Measurements from ENCODE around the gene FRMD8. TPM values are rescaled to one million over a fixed set of nuclear protein-coding genes. Genes with fewer than 3 reads are reported as not detected.
A peak's percentile ranks its signal among the peaks of the same experiment; 100 is the strongest.

The FRMD8 gene
- total RNA-seq, 2 donors from 2014 or later: 27.4 to 29.6 TPM

DNA sequence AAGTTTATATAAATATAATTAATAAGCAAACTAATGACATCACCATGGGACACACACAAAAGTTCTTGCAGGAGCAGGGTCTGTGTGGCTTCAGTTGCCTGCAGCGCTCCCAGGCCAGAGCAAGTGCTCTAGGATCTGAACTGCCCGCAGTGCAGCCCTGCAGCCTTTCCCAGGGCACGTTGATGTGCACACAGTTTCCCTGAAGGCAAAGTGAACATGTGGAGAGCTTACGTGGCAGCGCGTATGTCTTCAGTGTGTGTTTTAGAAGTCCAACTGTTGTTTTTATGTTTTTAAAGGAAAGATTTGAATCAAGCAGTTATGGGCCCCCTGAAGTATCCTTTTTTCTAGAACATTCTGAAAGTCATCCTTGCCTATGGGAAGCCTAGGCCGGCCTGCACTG is 33.1 kb upstream of the FRMD8 start:
- no peak for DNase-seq
- no peaks in the 10 kb centered on the region for H3K9me3 ChIP-seq (ENCODE audit: control insufficient read depth, low read length)
- Mint-ChIP-seq H3K36me3 (ENCODE audit: low read depth) (peaks cover 26% of the 10 kb centered on the region), H3K4me1 (peaks cover 11% of the 10 kb centered on the region), H3K27ac (no peak overlapping the region), H3K27me3 (ENCODE audit: insufficient read depth) (peaks cover 34% of the 10 kb centered on the region), H3K9me3 (no peaks in the 10 kb centered on the region), H3K4me3 (peak overlapping the region; percentile 65)
- peaks cover 45% of the 10 kb centered on the region for H3K36me3 ChIP-seq (ENCODE audit: control insufficient read depth, insufficient read depth, low read length)
- TF ChIP-seq CTCF (conservative IDR thresholded peaks at IDR 0.05): no peak
- 93 to 97% methylated on average over 7 of the region's 7 CpGs for WGBS, 2 experiments (ENCODE audit: insufficient coverage in 1 of 2, insufficient read length in 1 of 2)
- H3K27me3 ChIP-seq (ENCODE audit: control insufficient read depth, insufficient read depth, low read length, poor library complexity, severe bottlenecking): peaks cover 26% of the 10 kb centered on the region
- no peak overlapping the region for H3K9ac ChIP-seq (ENCODE audit: extremely low read depth, low read length, poor library complexity, severe bottlenecking)
- no peak overlapping the region for H3K27ac ChIP-seq (ENCODE audit: low read depth, low read length)
- no peaks in the 10 kb centered on the region for H3K4me1 ChIP-seq (ENCODE audit: control insufficient read depth, insufficient read depth, low read length)
- H3K4me3 ChIP-seq (ENCODE audit: low read length): peak overlapping the region; percentile 80

DNA sequence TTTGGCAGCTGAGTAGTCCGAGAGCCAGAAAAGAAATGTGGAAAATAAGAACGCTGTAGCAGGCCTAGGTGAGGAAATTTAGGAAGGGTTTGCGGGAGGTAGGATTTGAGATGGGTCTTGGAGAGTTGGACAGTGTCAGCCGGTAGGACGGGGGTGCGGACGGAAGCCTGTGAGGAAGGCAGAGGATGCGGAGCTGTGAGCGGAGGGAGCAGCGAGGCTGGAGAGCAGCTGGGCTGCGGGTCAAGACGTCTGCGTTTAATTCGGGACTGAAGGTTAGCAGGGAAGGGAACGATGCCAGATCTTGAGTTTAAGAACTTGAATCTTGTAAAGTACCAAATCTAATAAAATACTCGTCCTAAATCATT is 32.6 kb upstream of the FRMD8 start:
- DNase-seq: no peak
- H3K4me1 ChIP-seq (ENCODE audit: control insufficient read depth, insufficient read depth, low read length): no peaks in the 10 kb centered on the region
- H3K27ac Mint-ChIP-seq: peak overlapping the region; percentile 6
- H3K9ac ChIP-seq (ENCODE audit: extremely low read depth, low read length, poor library complexity, severe bottlenecking): no peak overlapping the region
- H3K9me3 Mint-ChIP-seq: no peaks in the 10 kb centered on the region
- peaks cover 11% of the 10 kb centered on the region for H3K4me1 Mint-ChIP-seq
- WGBS, 2 experiments (ENCODE audit: insufficient coverage in 1 of 2, insufficient read length in 1 of 2): 38 to 46% methylated on average over 16 of the region's 16 CpGs
- H3K36me3 ChIP-seq (ENCODE audit: control insufficient read depth, insufficient read depth, low read length): peaks cover 40% of the 10 kb centered on the region
- peaks cover 26% of the 10 kb centered on the region for H3K27me3 ChIP-seq (ENCODE audit: control insufficient read depth, insufficient read depth, low read length, poor library complexity, severe bottlenecking)
- H3K36me3 Mint-ChIP-seq (ENCODE audit: low read depth): peaks cover 21% of the 10 kb centered on the region
- H3K4me3 ChIP-seq (ENCODE audit: low read length): peak overlapping the region; percentile 80
- no peak for TF ChIP-seq CTCF (conservative IDR thresholded peaks at IDR 0.05)
- peak overlapping the region; percentile 65 for H3K4me3 Mint-ChIP-seq
- H3K27me3 Mint-ChIP-seq (ENCODE audit: insufficient read depth): peaks cover 38% of the 10 kb centered on the region
- H3K9me3 ChIP-seq (ENCODE audit: control insufficient read depth, low read length): no peaks in the 10 kb centered on the region
- peak overlapping the region; percentile 59 for H3K27ac ChIP-seq (ENCODE audit: low read depth, low read length)

- Histone ChIP-seq H3K9me3 (ENCODE audit: control insufficient read depth, low read length) (no peaks in the 10 kb centered on the region), H3K27ac (ENCODE audit: low read depth, low read length) (peak within 1 kb of the TSS; percentile 59), H3K9ac (ENCODE audit: extremely low read depth, low read length, poor library complexity, severe bottlenecking) (peak within 1 kb of the TSS; percentile 6), H3K4me1 (ENCODE audit: control insufficient read depth, insufficient read depth, low read length) (no peaks in the 10 kb centered on the region), H3K4me3 (ENCODE audit: low read length) (peak within 1 kb of the TSS; percentile 80), H3K36me3 (ENCODE audit: control insufficient read depth, insufficient read depth, low read length) (peaks cover 36% of the 10 kb centered on the region), H3K27me3 (ENCODE audit: control insufficient read depth, insufficient read depth, low read length, poor library complexity, severe bottlenecking) (peaks cover 26% of the 10 kb centered on the region)
- Mint-ChIP-seq H3K36me3 (ENCODE audit: low read depth) (peaks cover 17% of the 10 kb centered on the region), H3K4me1 (peaks cover 11% of the 10 kb centered on the region), H3K4me3 (peak within 1 kb of the TSS; percentile 65), H3K27me3 (ENCODE audit: insufficient read depth) (peaks cover 38% of the 10 kb centered on the region), H3K27ac (peak within 1 kb of the TSS; percentile 6), H3K9me3 (no peaks in the 10 kb centered on the region)
- 0 to 2% methylated on average over 34 to 79 of the region's 79 CpGs for WGBS, 2 experiments (ENCODE audit: insufficient coverage in 1 of 2, insufficient read length in 1 of 2)
- DNase-seq: peak; percentile 99
- TF ChIP-seq CTCF (conservative IDR thresholded peaks at IDR 0.05): no peak
Measured at GRCh38 chr11:65354265-65355012, 32.0 kb upstream of the FRMD8 start, which contains the start of gene TIGD3. TSS of gene TIGD3 (plus strand) at chr11:65354751. CDS start at chr11:65355809, 1,058 bp downstream.

All from endodermal cell (in vitro differentiated cells).